GM12874 (cell line): ENCODE results near the gene CPM.

Source experiments
- CTCF ChIP-seq: IDR thresholded peaks from 2 replicates; pipeline ENCODE4 v1.5.1; 2011; ENCODE audit warnings: low read depth, mild to moderate bottlenecking, control low read depth, low read length, moderate library complexity; ENCODE audit not compliant: insufficient read depth

CPM gene

GRCh38 chr12:68831751-68832503, 101.0 kb downstream of the CPM start:
- TF ChIP-seq CTCF: no peak

GRCh38 chr12:68831272-68831671, 101.7 kb downstream of the CPM start:
- no peak for TF ChIP-seq CTCF

GRCh38 chr12:68828672-68829068, 104.3 kb downstream of the CPM start:
- no peak for TF ChIP-seq CTCF

- no peak for TF ChIP-seq CTCF
Observed at GRCh38 chr12:68827895-68828671, 104.9 kb downstream of the CPM start.

GRCh38 chr12:68825569-68826217, 107.3 kb downstream of the CPM start:
- TF ChIP-seq CTCF: no peak

GRCh38 chr12:68824597-68825250, 108.2 kb downstream of the CPM start:
- no peak for TF ChIP-seq CTCF

- TF ChIP-seq CTCF: no peak
Observed at GRCh38 chr12:68824131-68824530, 108.8 kb downstream of the CPM start.
